Skeletal muscle satellite cell (primary cell): ENCODE results near the gene GNAO1.

ENCODE experiments used
- H3K27me3 ChIP-seq: 2 replicates; pipeline ENCODE4 v1.7.0; 2013; ENCODE audit warnings: low read length; ENCODE audit not compliant: control insufficient read depth, insufficient read depth
- H3K36me3 ChIP-seq: 2 replicates; pipeline ENCODE4 v1.7.0; 2013; ENCODE audit warnings: mild to moderate bottlenecking, control low read depth, low read length; ENCODE audit not compliant: insufficient read depth
- H3K4me1 ChIP-seq: 2 replicates; pipeline ENCODE4 v1.7.0; 2013; ENCODE audit warnings: low read length; ENCODE audit not compliant: control insufficient read depth, insufficient read depth
- H3K4me2 ChIP-seq: 2 replicates; pipeline ENCODE4 v1.7.0; 2013; ENCODE audit warnings: mild to moderate bottlenecking, low read length
- H3K4me3 ChIP-seq: 2 replicates; pipeline ENCODE4 v1.7.0; 2013; ENCODE audit warnings: low read length
- H3K9ac ChIP-seq: 2 replicates; pipeline ENCODE4 v1.7.0; 2013; ENCODE audit warnings: mild to moderate bottlenecking, low read depth, low read length, moderate library complexity
- H3K9me3 ChIP-seq: replicated peaks from 2 replicates; pipeline ENCODE4 v1.7.0; 2013; ENCODE audit warnings: mild to moderate bottlenecking, control low read depth, low read length

Gene GNAO1

DNA sequence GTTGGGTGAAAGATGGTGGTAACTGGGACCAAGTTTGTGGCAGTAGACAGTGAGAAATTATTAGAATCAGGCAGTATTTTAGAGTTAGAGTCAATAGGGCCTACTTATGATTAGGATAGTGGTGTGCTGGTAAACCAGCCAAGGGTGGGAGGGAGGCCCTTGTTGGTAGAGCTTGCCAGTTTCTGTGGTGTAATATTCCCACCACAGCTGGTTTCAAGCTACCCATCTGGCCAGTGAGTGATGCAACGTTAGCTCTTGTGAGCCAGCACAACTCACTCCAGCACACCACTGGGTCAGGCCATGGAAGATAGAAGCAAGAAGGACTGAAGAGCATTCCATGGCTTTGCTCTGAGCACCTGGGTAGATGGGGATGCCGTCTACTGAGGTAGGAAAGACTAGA, 34.9 kb downstream of the GNAO1 start:
- Histone ChIP-seq H3K27me3 (peaks cover 9% of the 10 kb centered on the region), H3K9ac (no peak overlapping the region), H3K36me3 (no peaks in the 10 kb centered on the region), H3K4me2 (no peak overlapping the region), H3K4me3 (no peak overlapping the region), H3K4me1 (no peaks in the 10 kb centered on the region), H3K9me3 (no peaks in the 10 kb centered on the region)

- Histone ChIP-seq H3K36me3 (no peaks in the 10 kb centered on the region), H3K4me3 (no peak overlapping the region), H3K27me3 (peaks cover 9% of the 10 kb centered on the region), H3K4me2 (no peak overlapping the region), H3K9ac (no peak overlapping the region), H3K4me1 (no peaks in the 10 kb centered on the region), H3K9me3 (no peaks in the 10 kb centered on the region)
Measured at GRCh38 chr16:56226845-56227525, 35.7 kb downstream of the GNAO1 start.

DNA sequence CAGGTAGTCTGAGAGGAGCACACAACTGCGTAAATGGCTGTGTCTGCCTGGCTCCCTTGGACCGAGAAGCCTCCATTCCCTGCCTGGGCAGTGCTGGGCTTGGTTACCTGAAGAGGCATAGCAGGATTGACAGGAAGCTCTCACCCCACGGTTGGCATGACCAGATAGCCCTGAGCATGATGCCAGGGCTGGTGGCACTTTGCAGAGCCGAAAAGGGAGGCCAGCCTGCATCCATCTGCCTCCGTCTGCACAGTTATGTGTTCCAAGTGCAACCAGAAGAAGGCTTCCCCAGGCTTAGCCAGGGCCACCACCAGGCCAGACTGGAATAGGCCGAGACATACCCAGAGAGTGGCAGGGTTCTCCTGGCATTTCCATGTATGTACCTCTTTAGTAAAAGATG, 36.6 kb downstream of the GNAO1 start:
- no peaks in the 10 kb centered on the region for H3K9me3 ChIP-seq
- H3K4me3 ChIP-seq: no peak overlapping the region
- peaks cover 13% of the 10 kb centered on the region for H3K27me3 ChIP-seq
- no peak overlapping the region for H3K4me2 ChIP-seq
- no peak overlapping the region for H3K9ac ChIP-seq
- no peaks in the 10 kb centered on the region for H3K4me1 ChIP-seq
- H3K36me3 ChIP-seq: no peaks in the 10 kb centered on the region

DNA sequence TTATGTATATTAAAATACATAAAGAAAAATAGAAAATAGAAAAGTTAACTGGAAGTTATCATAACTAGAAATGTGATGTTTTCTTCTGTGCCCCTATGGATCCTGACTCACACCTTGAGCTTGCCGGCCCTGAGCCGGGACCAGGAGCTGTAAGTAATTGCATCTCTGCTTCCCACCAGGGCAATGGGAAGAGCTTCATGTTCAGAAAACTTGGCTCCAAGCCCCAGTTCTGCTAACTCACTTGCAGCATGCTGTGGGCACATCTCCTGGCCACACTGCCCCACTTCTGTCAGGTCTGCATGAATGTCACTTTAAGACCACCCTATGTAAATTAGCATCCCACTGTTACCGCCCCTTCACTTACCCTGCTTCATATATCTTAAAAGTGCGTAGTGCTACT, 37.2 kb downstream of the GNAO1 start:
- Histone ChIP-seq H3K4me3 (no peak overlapping the region), H3K9ac (no peak overlapping the region), H3K27me3 (peaks cover 13% of the 10 kb centered on the region), H3K4me1 (no peaks in the 10 kb centered on the region), H3K9me3 (no peaks in the 10 kb centered on the region), H3K4me2 (no peak overlapping the region), H3K36me3 (no peaks in the 10 kb centered on the region)

DNA sequence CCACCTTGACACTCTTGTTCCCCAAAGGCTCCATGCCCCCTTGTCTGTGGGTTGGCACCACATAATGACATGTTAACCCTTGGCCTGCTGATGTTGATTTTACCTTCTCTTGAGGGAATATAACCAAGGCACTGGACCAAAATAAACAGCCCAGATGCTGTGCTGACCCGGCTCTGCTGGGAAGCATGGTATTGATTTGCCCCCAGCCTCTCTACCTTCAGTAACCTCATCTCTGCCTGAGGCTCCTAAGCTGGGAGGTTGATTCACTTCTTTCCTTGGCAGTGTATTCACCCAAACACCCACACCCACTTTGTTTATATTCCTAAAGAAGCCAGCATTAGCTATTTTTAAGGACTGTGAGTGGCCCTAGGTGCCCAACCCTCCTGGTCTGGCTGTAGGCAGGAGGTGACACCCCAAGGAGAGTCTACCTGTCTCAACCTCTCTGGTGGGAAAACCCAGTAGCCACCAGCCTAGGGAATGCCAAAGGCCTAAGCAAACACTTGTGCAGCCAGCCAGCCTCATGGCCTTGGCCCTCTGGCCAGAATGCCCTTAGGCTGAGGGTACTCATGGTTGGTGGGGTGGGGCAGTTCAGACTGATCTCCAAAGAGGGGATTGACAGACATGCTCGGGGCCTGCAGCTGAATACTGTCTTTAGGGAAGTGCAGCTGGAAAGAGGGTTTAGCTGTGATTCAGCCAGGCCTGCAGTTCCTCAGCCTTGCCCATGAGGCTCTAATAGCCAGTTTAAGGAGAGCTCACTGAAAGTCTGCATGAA, 42.7 kb downstream of the GNAO1 start:
- Histone ChIP-seq H3K27me3 (peaks cover 22% of the 10 kb centered on the region), H3K4me1 (no peaks in the 10 kb centered on the region), H3K36me3 (no peaks in the 10 kb centered on the region), H3K4me2 (no peak overlapping the region), H3K4me3 (no peak overlapping the region), H3K9ac (no peak overlapping the region), H3K9me3 (no peaks in the 10 kb centered on the region)

GRCh38 chr16:56234737-56235136, 43.4 kb downstream of the GNAO1 start:
- H3K9me3 ChIP-seq: no peaks in the 10 kb centered on the region

GRCh38 chr16:56237451-56237930, 46.2 kb downstream of the GNAO1 start:
- Histone ChIP-seq H3K9ac (no peak overlapping the region), H3K4me2 (no peak overlapping the region), H3K27me3 (peaks cover 26% of the 10 kb centered on the region), H3K36me3 (no peaks in the 10 kb centered on the region), H3K4me3 (no peak overlapping the region), H3K4me1 (no peaks in the 10 kb centered on the region), H3K9me3 (no peaks in the 10 kb centered on the region)

More at GRCh38 chr16:56234737-56235136, 43.4 kb downstream of the GNAO1 start:
- Histone ChIP-seq H3K4me3 (no peak overlapping the region), H3K9ac (no peak overlapping the region), H3K4me1 (no peaks in the 10 kb centered on the region), H3K36me3 (no peaks in the 10 kb centered on the region), H3K27me3 (peaks cover 22% of the 10 kb centered on the region), H3K4me2 (no peak overlapping the region)

- Histone ChIP-seq H3K36me3 (no peaks in the 10 kb centered on the region), H3K27me3 (peaks cover 26% of the 10 kb centered on the region), H3K4me3 (no peak overlapping the region)
Measured at GRCh38 chr16:56238188-56238587, 46.9 kb downstream of the GNAO1 start.

DNA sequence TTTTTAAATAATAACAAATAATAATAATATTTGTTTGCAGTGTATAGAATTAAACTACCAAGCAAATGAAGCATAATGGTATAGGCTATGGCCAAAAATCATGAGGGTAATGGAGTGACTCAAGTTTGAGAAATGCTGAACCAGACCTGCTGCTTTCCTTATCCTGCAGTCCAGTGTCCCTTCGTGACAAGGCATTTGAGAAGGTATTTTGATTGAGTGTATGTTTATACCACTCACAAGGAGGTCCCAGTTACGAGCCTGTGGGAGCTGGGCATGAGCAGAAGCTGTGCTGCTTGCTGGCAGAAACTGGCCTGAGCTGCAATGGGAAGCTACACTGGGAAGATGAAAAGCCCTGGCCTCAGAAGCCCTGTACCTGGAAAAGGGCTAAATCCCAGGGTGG, 50.3 kb downstream of the GNAO1 start:
- Histone ChIP-seq H3K4me3 (no peak overlapping the region), H3K27me3 (peaks cover 9% of the 10 kb centered on the region), H3K9me3 (no peaks in the 10 kb centered on the region), H3K4me1 (no peaks in the 10 kb centered on the region), H3K36me3 (no peaks in the 10 kb centered on the region), H3K4me2 (no peak overlapping the region), H3K9ac (no peak overlapping the region)

More at GRCh38 chr16:56238188-56238587, 46.9 kb downstream of the GNAO1 start:
- Histone ChIP-seq H3K9ac (no peak overlapping the region), H3K9me3 (no peaks in the 10 kb centered on the region), H3K4me1 (no peaks in the 10 kb centered on the region), H3K4me2 (no peak overlapping the region)

DNA sequence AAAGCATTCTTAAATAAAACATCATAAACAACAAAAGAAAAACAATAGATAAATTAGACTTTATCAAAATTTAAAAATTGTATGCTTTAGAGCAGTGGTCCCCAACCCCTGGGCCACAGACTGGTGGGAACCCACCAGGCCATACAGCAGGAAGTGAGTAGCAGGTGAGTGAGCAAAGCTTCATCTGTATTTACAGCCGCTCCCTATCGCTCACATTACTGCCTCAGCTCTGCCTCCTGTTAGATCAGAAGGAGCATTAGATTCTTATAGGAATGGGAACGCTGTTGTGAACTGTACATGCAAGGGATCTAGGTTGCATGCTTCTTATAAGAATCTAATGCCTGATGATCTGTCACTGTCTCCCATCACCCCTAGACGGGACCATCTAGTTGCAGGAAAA, 51.5 kb downstream of the GNAO1 start:
- Histone ChIP-seq H3K4me3 (no peak overlapping the region), H3K4me1 (no peaks in the 10 kb centered on the region), H3K27me3 (peaks cover 7% of the 10 kb centered on the region), H3K36me3 (no peaks in the 10 kb centered on the region), H3K4me2 (no peak overlapping the region), H3K9me3 (no peaks in the 10 kb centered on the region), H3K9ac (no peak overlapping the region)

DNA sequence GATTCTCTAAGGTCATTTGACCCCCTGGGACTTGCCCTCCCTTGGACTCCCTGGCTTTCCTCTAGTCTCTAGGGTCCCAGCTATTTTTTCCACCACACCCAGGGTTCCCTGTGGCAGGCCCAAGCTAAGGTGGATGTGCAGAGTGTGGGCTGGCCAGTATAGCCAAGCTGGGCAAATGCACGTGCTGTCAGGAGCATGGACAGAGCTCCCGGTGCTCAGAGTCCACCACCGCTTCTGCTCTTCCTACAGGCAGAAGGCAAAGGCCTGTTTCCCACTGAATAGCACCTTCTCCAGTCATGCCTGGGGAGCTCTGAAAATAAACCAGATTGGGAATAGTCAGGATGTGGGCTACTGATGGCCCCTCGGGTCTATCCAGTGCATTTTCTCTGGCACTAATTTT, 53.3 kb downstream of the GNAO1 start:
- Histone ChIP-seq H3K9ac (no peak overlapping the region), H3K4me3 (no peak overlapping the region), H3K4me1 (no peaks in the 10 kb centered on the region), H3K4me2 (no peak overlapping the region), H3K9me3 (no peaks in the 10 kb centered on the region), H3K36me3 (no peaks in the 10 kb centered on the region), H3K27me3 (peaks cover 7% of the 10 kb centered on the region)

GRCh38 chr16:56245197-56245596, 53.9 kb downstream of the GNAO1 start:
- no peaks in the 10 kb centered on the region for H3K4me1 ChIP-seq
- H3K27me3 ChIP-seq: peaks cover 8% of the 10 kb centered on the region
- H3K4me2 ChIP-seq: no peak overlapping the region
- H3K9ac ChIP-seq: no peak overlapping the region
- H3K4me3 ChIP-seq: no peak overlapping the region
- no peaks in the 10 kb centered on the region for H3K9me3 ChIP-seq
- H3K36me3 ChIP-seq: no peaks in the 10 kb centered on the region
